LNCaP clone FGC (cell line): ENCODE measurements around the gene ZNF521.

Experiments
- DNase-seq: peaks from one replicate; pipeline ENCODE4 v3.0.0-alpha.2; 2011; ENCODE audit warnings: low read depth
- H3K4me3 ChIP-seq: 2 replicates; pipeline ENCODE4 v1.5.1; 2011; ENCODE audit warnings: mild to moderate bottlenecking, low read depth, low read length, control low read depth
- TF ChIP-seq, protein P1 (sequence below): IDR thresholded peaks from 2 replicates; pipeline ENCODE4 v1.5.1; 2012; ENCODE audit warnings: mild to moderate bottlenecking; ENCODE audit not compliant: control insufficient read depth, insufficient read depth; ENCODE audit errors: extremely low read depth

The ZNF521 gene

GRCh38 chr18:25190472-25190871 is 161.5 kb downstream of the ZNF521 start:
- no peak overlapping the region for H3K4me3 ChIP-seq
- TF ChIP-seq, protein P1, sequence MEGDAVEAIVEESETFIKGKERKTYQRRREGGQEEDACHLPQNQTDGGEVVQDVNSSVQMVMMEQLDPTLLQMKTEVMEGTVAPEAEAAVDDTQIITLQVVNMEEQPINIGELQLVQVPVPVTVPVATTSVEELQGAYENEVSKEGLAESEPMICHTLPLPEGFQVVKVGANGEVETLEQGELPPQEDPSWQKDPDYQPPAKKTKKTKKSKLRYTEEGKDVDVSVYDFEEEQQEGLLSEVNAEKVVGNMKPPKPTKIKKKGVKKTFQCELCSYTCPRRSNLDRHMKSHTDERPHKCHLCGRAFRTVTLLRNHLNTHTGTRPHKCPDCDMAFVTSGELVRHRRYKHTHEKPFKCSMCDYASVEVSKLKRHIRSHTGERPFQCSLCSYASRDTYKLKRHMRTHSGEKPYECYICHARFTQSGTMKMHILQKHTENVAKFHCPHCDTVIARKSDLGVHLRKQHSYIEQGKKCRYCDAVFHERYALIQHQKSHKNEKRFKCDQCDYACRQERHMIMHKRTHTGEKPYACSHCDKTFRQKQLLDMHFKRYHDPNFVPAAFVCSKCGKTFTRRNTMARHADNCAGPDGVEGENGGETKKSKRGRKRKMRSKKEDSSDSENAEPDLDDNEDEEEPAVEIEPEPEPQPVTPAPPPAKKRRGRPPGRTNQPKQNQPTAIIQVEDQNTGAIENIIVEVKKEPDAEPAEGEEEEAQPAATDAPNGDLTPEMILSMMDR = no peak
- no peak for DNase-seq

DNA sequence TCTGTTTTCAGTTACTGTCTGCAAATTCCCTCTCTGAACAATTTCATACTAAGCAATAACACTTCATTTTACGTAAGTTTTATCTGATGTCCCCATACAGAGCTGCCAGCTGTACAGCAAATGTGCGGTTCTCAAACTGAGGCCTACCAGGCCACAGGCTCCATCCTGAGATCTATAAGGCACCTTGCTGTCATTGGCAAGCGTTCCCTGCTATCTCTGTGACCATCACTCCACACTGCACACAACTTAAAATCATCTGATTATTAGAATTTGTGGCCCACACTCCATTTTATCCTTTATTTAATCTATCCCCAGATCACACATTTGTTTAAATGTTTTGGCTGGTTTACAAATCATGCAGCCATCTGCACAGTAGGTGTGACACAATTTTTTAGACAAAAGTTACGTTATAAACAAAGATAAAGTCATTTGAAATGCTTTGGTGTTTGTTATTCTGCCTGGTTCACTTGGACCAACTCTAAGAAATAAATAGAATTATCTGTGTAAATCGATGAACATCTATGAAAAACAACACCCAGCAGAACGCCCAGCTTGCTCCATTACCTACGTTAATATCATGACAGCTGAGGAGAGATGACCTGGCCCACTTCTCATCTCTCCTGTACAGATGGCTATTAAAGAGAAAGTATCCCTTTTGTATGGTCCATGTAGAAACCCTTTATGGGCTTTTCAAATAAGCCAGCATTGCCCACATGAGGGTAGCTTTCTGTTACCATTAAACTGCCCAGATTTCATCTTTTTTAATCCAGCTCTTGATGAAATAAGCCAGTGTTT is 162.4 kb downstream of the ZNF521 start:
- H3K4me3 ChIP-seq = no peak overlapping the region
- TF ChIP-seq, protein P1 = no peak
- no peak for DNase-seq

DNA sequence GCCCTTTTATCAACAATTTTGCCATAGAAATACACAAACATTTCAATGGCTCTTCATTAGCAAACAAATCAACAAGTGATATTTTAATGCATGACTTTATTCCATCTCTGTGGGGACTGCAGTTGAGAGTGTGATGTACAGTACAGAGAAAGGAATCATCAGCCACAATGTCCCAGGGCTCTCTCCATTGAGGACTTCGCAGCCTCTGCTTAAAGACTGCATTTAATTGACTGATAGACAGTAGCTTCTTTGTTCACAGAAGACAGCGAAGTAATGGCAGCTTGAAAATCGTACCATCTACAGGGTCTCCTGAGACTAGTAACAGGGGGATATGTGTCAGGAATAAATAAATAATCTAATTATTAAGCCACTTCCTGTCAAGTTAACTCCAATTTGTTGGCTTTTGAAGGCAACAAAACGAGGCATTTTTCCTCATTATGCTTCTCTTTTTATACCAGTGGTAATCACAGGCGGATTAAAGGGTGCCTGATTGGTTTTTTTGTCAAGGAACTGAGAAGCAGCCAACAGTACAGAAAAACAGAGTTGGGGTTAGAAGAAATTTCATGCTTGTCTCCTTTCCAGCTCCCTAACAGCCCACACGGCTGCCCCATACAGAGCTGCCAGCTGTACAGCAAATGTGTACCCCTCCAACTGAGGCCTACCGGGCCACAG is 164.3 kb downstream of the ZNF521 start:
- TF ChIP-seq, protein P1 = no peak
- no peak for DNase-seq
- H3K4me3 ChIP-seq = no peak overlapping the region

DNA sequence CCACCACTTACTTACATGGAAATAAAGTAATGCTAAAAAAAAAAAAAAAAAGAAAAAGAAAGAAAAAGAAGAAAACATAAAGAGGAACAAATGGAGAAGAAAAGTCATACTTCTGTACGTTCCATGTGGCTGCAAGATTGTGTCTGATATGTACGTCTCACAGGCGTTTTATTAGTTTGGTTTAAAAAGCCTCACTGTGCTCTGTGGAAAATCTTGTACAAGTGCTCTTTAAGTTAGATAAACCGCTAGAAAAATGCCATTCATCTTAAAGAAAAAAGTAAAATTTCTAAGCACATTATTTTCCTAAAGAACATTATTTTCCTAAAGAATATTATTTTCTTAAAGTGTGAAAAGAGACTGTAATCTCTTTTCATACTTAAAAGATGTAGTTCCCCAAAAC is 165.1 kb downstream of the ZNF521 start:
- DNase-seq = no peak
- H3K4me3 ChIP-seq = no peak overlapping the region
- TF ChIP-seq, protein P1 = no peak

GRCh38 chr18:25181993-25182392 is 170.0 kb downstream of the ZNF521 start:
- DNase-seq = no peak
- H3K4me3 ChIP-seq = no peak overlapping the region
- TF ChIP-seq, protein P1 = no peak

DNA sequence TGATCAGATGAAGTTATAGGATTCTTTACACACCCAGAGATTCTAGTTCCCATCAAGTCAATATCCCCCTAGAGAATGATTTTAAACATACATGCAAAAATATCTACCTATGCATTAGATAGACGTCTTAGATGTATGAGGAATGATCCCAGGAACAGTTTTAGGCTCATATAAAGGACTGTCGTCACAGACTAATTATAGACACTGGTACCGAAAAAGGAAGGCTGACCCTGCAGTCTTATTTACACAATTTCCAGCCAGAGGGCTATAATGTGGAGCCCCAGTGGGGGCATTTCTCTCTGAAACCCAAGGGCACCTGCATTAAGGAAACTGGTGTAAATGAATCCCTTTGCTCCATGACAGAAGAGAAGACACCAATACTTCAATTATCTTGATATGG is 170.4 kb downstream of the ZNF521 start:
- no peak for DNase-seq
- no peak overlapping the region for H3K4me3 ChIP-seq
- TF ChIP-seq, protein P1 = no peak
